ENCODE data around the gene THBS2. TPM values are rescaled to one million over a fixed set of nuclear protein-coding genes. Genes with fewer than 3 reads are reported as not detected.

THBS2 gene
- total and polyA plus RNA-seq, 4 donors = 5.5 to 35.4 (median 24.1) TPM

DNA sequence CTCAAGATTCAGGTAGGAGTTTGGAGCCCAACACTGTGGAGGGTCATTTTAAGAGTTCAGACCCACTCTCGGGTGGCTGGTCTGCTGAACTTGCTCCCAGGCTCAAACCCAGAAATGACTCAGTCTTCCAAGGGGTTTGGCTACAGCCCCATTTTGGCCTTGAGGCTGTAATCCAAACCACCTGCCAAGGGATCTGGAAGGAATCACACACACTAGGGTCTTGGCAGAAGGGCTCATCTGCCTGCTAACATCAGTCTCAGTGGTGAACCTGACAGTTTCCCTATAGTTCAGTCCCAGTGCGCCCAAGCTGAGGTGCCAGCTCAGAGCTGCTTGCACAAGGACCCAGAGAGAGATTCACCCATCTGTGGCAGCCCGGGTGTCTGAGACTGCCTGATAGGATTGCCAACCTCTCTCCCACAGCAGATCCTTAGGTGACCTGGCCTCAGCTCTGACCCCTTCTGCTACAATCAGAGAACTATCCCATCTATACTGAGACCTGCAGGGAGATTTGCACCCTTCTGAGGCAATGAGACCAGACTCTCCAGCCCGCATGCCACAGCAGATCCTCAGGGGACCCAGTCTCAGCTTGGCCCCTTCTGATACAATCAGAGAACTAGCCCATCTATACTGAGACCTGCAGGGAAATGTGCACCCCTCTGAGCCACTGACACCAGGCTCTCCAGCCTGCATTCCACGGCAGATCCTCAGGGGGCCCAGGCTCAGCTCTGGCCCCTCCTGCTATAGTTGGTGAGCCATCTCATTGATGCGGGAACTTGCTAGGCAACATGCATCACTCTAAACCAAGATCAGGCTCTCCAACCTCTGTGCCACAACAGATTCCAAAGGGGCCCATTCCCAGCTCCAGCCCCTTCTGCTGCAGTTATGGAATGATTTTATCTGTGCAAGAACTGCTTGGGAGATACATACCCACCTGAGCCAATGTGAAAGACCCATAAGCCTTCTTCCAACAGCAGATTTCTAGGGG lies 48.2 kb downstream of the THBS2 start:
- H3K27ac ChIP-seq (ENCODE audit: low read depth in 1 of 2, low read length in 1 of 2) = no peak overlapping the region
- no peak for DNase-seq
- H3K4me1 ChIP-seq (ENCODE audit: control insufficient read depth in 5 of 5, insufficient read depth in 5 of 5, low read length in 5 of 5) = no peaks in the 10 kb centered on the region
- no peak overlapping the region for H3K4me3 ChIP-seq
- H3K27me3 ChIP-seq (ENCODE audit: control insufficient read depth in 3 of 3, insufficient read depth in 3 of 3, low read length in 2 of 3) = no peaks in the 10 kb centered on the region
- peaks cover 0 to 6% (median 2%) of the 10 kb centered on the region in 4 donors for H3K9me3 ChIP-seq (ENCODE audit: control insufficient read depth in 4 of 4, insufficient read depth in 3 of 4, low read length in 3 of 4)
- H3K36me3 ChIP-seq (ENCODE audit: control insufficient read depth in 4 of 4, insufficient read depth in 4 of 4, low read length in 4 of 4) = no peaks in the 10 kb centered on the region
- H3K9ac ChIP-seq (ENCODE audit: insufficient read depth in 1 of 2, low read length in 2 of 2) = no peak overlapping the region
- TF ChIP-seq, protein P1, sequence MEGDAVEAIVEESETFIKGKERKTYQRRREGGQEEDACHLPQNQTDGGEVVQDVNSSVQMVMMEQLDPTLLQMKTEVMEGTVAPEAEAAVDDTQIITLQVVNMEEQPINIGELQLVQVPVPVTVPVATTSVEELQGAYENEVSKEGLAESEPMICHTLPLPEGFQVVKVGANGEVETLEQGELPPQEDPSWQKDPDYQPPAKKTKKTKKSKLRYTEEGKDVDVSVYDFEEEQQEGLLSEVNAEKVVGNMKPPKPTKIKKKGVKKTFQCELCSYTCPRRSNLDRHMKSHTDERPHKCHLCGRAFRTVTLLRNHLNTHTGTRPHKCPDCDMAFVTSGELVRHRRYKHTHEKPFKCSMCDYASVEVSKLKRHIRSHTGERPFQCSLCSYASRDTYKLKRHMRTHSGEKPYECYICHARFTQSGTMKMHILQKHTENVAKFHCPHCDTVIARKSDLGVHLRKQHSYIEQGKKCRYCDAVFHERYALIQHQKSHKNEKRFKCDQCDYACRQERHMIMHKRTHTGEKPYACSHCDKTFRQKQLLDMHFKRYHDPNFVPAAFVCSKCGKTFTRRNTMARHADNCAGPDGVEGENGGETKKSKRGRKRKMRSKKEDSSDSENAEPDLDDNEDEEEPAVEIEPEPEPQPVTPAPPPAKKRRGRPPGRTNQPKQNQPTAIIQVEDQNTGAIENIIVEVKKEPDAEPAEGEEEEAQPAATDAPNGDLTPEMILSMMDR (IDR thresholded peaks at IDR 0.05; ENCODE audit: control extremely low read depth, extremely low read depth) = no peak
- no peak for ATAC-seq (ENCODE audit: insufficient read depth, low FRiP score)
- WGBS, 2 donors = 85% methylated on average over 6 of the region's 6 CpGs

DNA sequence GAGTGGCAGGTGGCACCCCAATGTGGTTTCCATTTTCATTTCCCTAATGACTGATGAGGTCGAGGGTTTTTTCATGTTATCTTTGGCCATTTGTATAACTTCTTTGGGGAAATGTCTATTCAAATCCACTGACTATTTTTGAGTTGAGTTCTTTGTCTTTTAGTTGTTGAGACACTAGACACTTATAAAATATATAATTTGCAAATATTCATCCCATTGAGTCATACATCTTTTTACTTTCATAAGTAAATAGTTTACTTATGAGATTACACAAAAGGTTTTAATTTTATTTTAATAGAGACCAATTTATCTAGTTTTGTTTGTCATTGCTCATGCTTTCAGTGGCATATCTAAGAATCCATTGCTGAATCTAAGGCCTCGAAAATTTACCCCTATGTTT lies 49.5 kb downstream of the THBS2 start:
- Histone ChIP-seq H3K4me3 (no peak overlapping the region), H3K27me3 (ENCODE audit: control insufficient read depth in 3 of 3, insufficient read depth in 3 of 3, low read length in 2 of 3) (no peaks in the 10 kb centered on the region), H3K9me3 (ENCODE audit: control insufficient read depth in 4 of 4, insufficient read depth in 3 of 4, low read length in 3 of 4) (peaks cover 0 to 6% (median 2%) of the 10 kb centered on the region in 4 donors), H3K4me1 (ENCODE audit: control insufficient read depth in 5 of 5, insufficient read depth in 5 of 5, low read length in 5 of 5) (no peaks in the 10 kb centered on the region), H3K27ac (ENCODE audit: low read depth in 1 of 2, low read length in 1 of 2) (no peak overlapping the region), H3K36me3 (ENCODE audit: control insufficient read depth in 4 of 4, insufficient read depth in 4 of 4, low read length in 4 of 4) (no peaks in the 10 kb centered on the region), H3K9ac (ENCODE audit: insufficient read depth in 1 of 2, low read length in 2 of 2) (no peak overlapping the region)
- WGBS, 2 donors = 73 to 77% methylated on average over 2 of the region's 2 CpGs
- DNase-seq = no peak
- no peak for ATAC-seq (ENCODE audit: insufficient read depth, low FRiP score)
- TF ChIP-seq, protein P1 (IDR thresholded peaks at IDR 0.05; ENCODE audit: control extremely low read depth, extremely low read depth) = no peak

DNA sequence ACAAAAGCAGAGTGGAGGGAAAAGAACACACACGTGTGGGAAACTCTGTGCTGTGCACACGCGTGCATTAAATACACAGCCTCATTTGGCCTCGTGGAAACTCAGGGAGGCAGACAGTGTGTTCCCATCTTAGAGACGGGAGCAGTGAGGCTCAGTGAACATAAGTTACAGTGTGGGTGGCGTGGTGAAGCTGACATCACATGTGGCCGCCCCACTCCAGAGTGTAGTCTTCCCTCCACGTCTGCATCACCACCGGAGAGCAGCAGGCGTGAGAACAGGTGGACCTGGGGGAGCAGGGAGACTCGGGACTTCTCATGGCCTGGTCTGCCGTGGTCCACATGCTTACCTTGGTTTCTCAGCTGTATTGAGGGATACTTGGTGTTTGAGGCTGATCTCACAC lies 51.7 kb downstream of the THBS2 start:
- H3K9me3 ChIP-seq (ENCODE audit: control insufficient read depth in 4 of 4, insufficient read depth in 3 of 4, low read length in 3 of 4) = peaks cover 0 to 2% (median under 1%) of the 10 kb centered on the region in 4 donors
- H3K27me3 ChIP-seq (ENCODE audit: control insufficient read depth in 3 of 3, insufficient read depth in 3 of 3, low read length in 2 of 3) = no peaks in the 10 kb centered on the region
- WGBS, 2 donors = 92 to 94% methylated on average over 12 of the region's 12 CpGs
- no peaks in the 10 kb centered on the region for H3K36me3 ChIP-seq (ENCODE audit: control insufficient read depth in 4 of 4, insufficient read depth in 4 of 4, low read length in 4 of 4)
- no peaks in the 10 kb centered on the region for H3K4me1 ChIP-seq (ENCODE audit: control insufficient read depth in 5 of 5, insufficient read depth in 5 of 5, low read length in 5 of 5)
- no peak overlapping the region for H3K4me3 ChIP-seq
- TF ChIP-seq, protein P1 (IDR thresholded peaks at IDR 0.05; ENCODE audit: control extremely low read depth, extremely low read depth) = no peak
- H3K27ac ChIP-seq (ENCODE audit: low read depth in 1 of 2, low read length in 1 of 2) = no peak overlapping the region
- no peak for DNase-seq
- ATAC-seq (ENCODE audit: insufficient read depth, low FRiP score) = no peak
- no peak overlapping the region for H3K9ac ChIP-seq (ENCODE audit: insufficient read depth in 1 of 2, low read length in 2 of 2)

Data from lung (tissue), 12 donors.